HCT116 (cell line): ENCODE data around the gene EFCAB5. TPM values are rescaled to one million over a fixed set of nuclear protein-coding genes. Genes with fewer than 3 reads are reported as not detected.

Experiments used
- ATAC-seq: fragments of 200-7000 bp; cut with Tn5 transposase; 2 replicates; pipeline ENCODE4 v1.9.1; 2020; ENCODE audit warnings: mild to moderate bottlenecking, moderate library complexity
- BruUV-seq: library from RNA; stranded (reverse); fragments of 400-500 nt; replicated peaks from 2 replicates; lab custom pipeline; 2021; lab: Mats Ljungman, UMichigan
- CTCF ChIA-PET: fragments of 300-600 bp; sonication (Branson Sonifier 250); formaldehyde crosslinking; loops from one replicate; lab custom pipeline; 2021; ENCODE audit warnings: antibody characterized with exemption; lab: Charles Lee
- POLR2A ChIA-PET: fragments of 300-600, 350-600 bp; sonication (Branson Sonifier 250); formaldehyde crosslinking; loops from one replicate; lab custom pipeline; 2021; ENCODE audit warnings: antibody characterized with exemption; lab: Charles Lee
- RAD21 ChIA-PET, 2 experiments: fragments of 300-600 bp; sonication (Branson Sonifier 250); formaldehyde crosslinking; loops; one replicate each; lab custom pipeline; 2023; ENCODE audit warnings: low total read pairs in 2 of 2; ENCODE audit not compliant: uncharacterized antibody in 2 of 2, unreplicated experiment in 2 of 2, low non-redundant PET in 1 of 2; lab: Charles Lee
- DNase-seq: peaks from one replicate; pipeline ENCODE4 v3.0.0-alpha.2; 2010; ENCODE audit warnings: low read depth, low spot score
- H2AFZ ChIP-seq: fragments of 200-600 bp; shearing (Covaris generic), sonication (generic); 2 replicates; pipeline ENCODE4 v1.6.1; 2017; ENCODE audit warnings: low read depth, mixed run types, mixed read lengths, antibody characterized with exemption, low read length; ENCODE audit not compliant: poor library complexity, severe bottlenecking
- H3K27ac ChIP-seq: 2 replicates; pipeline ENCODE4 v1.5.1; 2012; ENCODE audit warnings: low read depth, low read length
- H3K27me3 ChIP-seq: fragments of 200-600 bp; sonication (generic); 2 replicates; pipeline ENCODE4 v1.6.1; 2016; ENCODE audit warnings: mixed run types, low read length, mixed read lengths; ENCODE audit not compliant: insufficient read depth
- H3K36me3 ChIP-seq, 2 experiments: fragments of 200-500 bp in 1 of 2; fragments of 200-600 bp in 1 of 2; sonication (Bioruptor generic) in 1 of 2; sonication (generic) in 1 of 2; 2 replicates each; pipeline versions ENCODE4 v1.5.1 to v1.6.1; 2014 to 2016; ENCODE audit warnings: low read length in 2 of 2, inconsistent platforms in 1 of 2, mixed read lengths in 1 of 2, mixed run types in 1 of 2; ENCODE audit not compliant: insufficient read depth in 2 of 2, control insufficient read depth in 1 of 2
- H3K4me1 ChIP-seq, 2 experiments: fragments of 200-600 bp in 1 of 2; sonication (generic) in 1 of 2; 2 replicates each; pipeline versions ENCODE4 v1.5.1 to v1.6.1; 2012 to 2017; ENCODE audit warnings: low read length in 2 of 2, inconsistent platforms in 1 of 2, mild to moderate bottlenecking in 1 of 2, mixed read lengths in 1 of 2, mixed run types in 1 of 2, moderate library complexity in 1 of 2; ENCODE audit not compliant: insufficient read depth in 2 of 2, control insufficient read depth in 1 of 2
- H3K4me2 ChIP-seq: fragments of 200-600 bp; sonication (generic); 2 replicates; pipeline ENCODE4 v1.6.1; 2017; ENCODE audit warnings: mixed run types, low read length, mixed read lengths
- H3K4me3 ChIP-seq, 2 experiments: fragments of 200-600 bp in 1 of 2; sonication (generic) in 1 of 2; replicated peaks in 1 of 2; 2 replicates each; pipeline ENCODE4 v1.5.1; 2011 to 2016; ENCODE audit warnings: low read length in 2 of 2, control low read depth in 1 of 2, low read depth in 1 of 2, mild to moderate bottlenecking in 1 of 2, mixed read lengths in 1 of 2, mixed run types in 1 of 2
- H3K79me2 ChIP-seq: fragments of 200-600 bp; sonication (generic); 2 replicates; pipeline ENCODE4 v1.6.1; 2017; ENCODE audit warnings: mild to moderate bottlenecking, mixed run types, low read length, moderate library complexity, mixed read lengths; ENCODE audit not compliant: insufficient read depth
- H3K9ac ChIP-seq: fragments of 200-600 bp; sonication (generic); 2 replicates; pipeline ENCODE4 v1.6.1; 2016; ENCODE audit warnings: low read length, mixed read lengths
- H3K9me2 ChIP-seq: fragments of 200-600 bp; sonication (generic), shearing (Covaris generic); 2 replicates; pipeline ENCODE4 v1.6.1; 2017; ENCODE audit warnings: mixed run types, mild to moderate bottlenecking, moderate library complexity; ENCODE audit not compliant: insufficient read depth
- H3K9me3 ChIP-seq, 2 experiments: fragments of 200-500 bp in 1 of 2; fragments of 200-600 bp in 1 of 2; sonication (Bioruptor generic) in 1 of 2; sonication (generic) in 1 of 2; 2 replicates each; pipeline ENCODE4 v1.6.1; 2014 to 2017; ENCODE audit warnings: low read length in 2 of 2, mixed read lengths in 2 of 2, inconsistent platforms in 1 of 2, low read depth in 1 of 2, mild to moderate bottlenecking in 1 of 2, mixed run types in 1 of 2, moderate library complexity in 1 of 2; ENCODE audit not compliant: control insufficient read depth in 1 of 2, insufficient read depth in 1 of 2
- H4K20me1 ChIP-seq: fragments of 200-600 bp; sonication (generic), shearing (Covaris generic); 2 replicates; pipeline ENCODE4 v1.6.1; 2017; ENCODE audit warnings: mixed run types, mild to moderate bottlenecking, moderate library complexity; ENCODE audit not compliant: insufficient read depth
- CBX3 ChIP-seq: IDR thresholded peaks from 2 replicates; pipeline ENCODE4 v1.6.1; 2012; ENCODE audit warnings: low read depth
- EGR1 ChIP-seq: IDR thresholded peaks from 2 replicates; pipeline ENCODE4 v1.6.1; 2012; ENCODE audit warnings: low read depth
- POLR2A ChIP-seq: IDR thresholded peaks from 2 replicates; pipeline ENCODE4 v1.7.0; 2011; ENCODE audit warnings: borderline replicate concordance; ENCODE audit not compliant: insufficient read depth, insufficient read length; ENCODE audit errors: extremely low read depth
- SRF ChIP-seq: IDR thresholded peaks from 2 replicates; pipeline ENCODE4 v1.6.1; 2012; ENCODE audit warnings: low read depth
- TCF7L2 ChIP-seq: IDR thresholded peaks from 2 replicates; pipeline ENCODE4 v1.7.0; 2011; ENCODE audit warnings: borderline replicate concordance, inconsistent platforms; ENCODE audit not compliant: insufficient read depth, insufficient read length; ENCODE audit errors: extremely low read depth
- intact Hi-C: fragments of 100-400 bp; cut with micrococcal nuclease; formaldehyde crosslinking; loops from 2 replicates; pipeline ENCODE4 v1.10.0; 2022
- total RNA-seq: library from RNA; stranded (reverse); gene quantifications from one replicate; pipeline ENCODE4 v1.2.1, GENCODE V29; 2021; ENCODE audit not compliant: unreplicated experiment
- TF ChIP-seq, protein P1 (sequence below): IDR thresholded peaks from 2 replicates; pipeline ENCODE4 v1.6.1; 2012; ENCODE audit warnings: low read depth
- TF ChIP-seq, protein P2 (sequence below): IDR thresholded peaks from 2 replicates; pipeline ENCODE4 v1.6.1; 2012
- TF ChIP-seq, protein P3 (sequence below): IDR thresholded peaks from 2 replicates; pipeline ENCODE4 v1.6.1; 2011; ENCODE audit warnings: mild to moderate bottlenecking, low read length, moderate library complexity; ENCODE audit not compliant: insufficient replicate concordance; ENCODE audit errors: extremely low read depth

The EFCAB5 gene
- total RNA-seq, 1 experiment from 2014 or later: 0.17 TPM

- no peak for DNase-seq
- H3K4me2 ChIP-seq: no peak overlapping the region
- POLR2A ChIA-PET: no interaction called here
Measured at GRCh38 chr17:29977836-29978235, 36.4 kb downstream of the EFCAB5 start.

More at GRCh38 chr17:29977836-29978235, 36.4 kb downstream of the EFCAB5 start:
- no peak for ATAC-seq
- RAD21 ChIA-PET: interaction anchor here in 1 of 2 experiments (0.5 kb wide), 1 partner anchor 405 kb away, joined by 4 read pairs; no protein-coding TSS in a partner anchor
- no peak overlapping the region for H3K4me3 ChIP-seq
- H3K9me3 ChIP-seq: no peaks in the 10 kb centered on the region
- TF ChIP-seq, protein P1, sequence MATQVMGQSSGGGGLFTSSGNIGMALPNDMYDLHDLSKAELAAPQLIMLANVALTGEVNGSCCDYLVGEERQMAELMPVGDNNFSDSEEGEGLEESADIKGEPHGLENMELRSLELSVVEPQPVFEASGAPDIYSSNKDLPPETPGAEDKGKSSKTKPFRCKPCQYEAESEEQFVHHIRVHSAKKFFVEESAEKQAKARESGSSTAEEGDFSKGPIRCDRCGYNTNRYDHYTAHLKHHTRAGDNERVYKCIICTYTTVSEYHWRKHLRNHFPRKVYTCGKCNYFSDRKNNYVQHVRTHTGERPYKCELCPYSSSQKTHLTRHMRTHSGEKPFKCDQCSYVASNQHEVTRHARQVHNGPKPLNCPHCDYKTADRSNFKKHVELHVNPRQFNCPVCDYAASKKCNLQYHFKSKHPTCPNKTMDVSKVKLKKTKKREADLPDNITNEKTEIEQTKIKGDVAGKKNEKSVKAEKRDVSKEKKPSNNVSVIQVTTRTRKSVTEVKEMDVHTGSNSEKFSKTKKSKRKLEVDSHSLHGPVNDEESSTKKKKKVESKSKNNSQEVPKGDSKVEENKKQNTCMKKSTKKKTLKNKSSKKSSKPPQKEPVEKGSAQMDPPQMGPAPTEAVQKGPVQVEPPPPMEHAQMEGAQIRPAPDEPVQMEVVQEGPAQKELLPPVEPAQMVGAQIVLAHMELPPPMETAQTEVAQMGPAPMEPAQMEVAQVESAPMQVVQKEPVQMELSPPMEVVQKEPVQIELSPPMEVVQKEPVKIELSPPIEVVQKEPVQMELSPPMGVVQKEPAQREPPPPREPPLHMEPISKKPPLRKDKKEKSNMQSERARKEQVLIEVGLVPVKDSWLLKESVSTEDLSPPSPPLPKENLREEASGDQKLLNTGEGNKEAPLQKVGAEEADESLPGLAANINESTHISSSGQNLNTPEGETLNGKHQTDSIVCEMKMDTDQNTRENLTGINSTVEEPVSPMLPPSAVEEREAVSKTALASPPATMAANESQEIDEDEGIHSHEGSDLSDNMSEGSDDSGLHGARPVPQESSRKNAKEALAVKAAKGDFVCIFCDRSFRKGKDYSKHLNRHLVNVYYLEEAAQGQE: no peak
- TF ChIP-seq, protein P2, sequence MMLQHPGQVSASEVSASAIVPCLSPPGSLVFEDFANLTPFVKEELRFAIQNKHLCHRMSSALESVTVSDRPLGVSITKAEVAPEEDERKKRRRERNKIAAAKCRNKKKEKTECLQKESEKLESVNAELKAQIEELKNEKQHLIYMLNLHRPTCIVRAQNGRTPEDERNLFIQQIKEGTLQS: no peak
- TF ChIP-seq SRF: no peak
- no peak for TF ChIP-seq TCF7L2
- no peak for TF ChIP-seq CBX3
- no peak for TF ChIP-seq POLR2A
- no peak for TF ChIP-seq EGR1
- TF ChIP-seq, protein P3, sequence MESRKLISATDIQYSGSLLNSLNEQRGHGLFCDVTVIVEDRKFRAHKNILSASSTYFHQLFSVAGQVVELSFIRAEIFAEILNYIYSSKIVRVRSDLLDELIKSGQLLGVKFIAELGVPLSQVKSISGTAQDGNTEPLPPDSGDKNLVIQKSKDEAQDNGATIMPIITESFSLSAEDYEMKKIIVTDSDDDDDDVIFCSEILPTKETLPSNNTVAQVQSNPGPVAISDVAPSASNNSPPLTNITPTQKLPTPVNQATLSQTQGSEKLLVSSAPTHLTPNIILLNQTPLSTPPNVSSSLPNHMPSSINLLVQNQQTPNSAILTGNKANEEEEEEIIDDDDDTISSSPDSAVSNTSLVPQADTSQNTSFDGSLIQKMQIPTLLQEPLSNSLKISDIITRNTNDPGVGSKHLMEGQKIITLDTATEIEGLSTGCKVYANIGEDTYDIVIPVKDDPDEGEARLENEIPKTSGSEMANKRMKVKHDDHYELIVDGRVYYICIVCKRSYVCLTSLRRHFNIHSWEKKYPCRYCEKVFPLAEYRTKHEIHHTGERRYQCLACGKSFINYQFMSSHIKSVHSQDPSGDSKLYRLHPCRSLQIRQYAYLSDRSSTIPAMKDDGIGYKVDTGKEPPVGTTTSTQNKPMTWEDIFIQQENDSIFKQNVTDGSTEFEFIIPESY: no peak
- no peak overlapping the region for H3K9ac ChIP-seq
- BruUV-seq: no TSS peak
- no peak overlapping the region for H2AFZ ChIP-seq
- H3K4me1 ChIP-seq: no peaks in the 10 kb centered on the region
- H4K20me1 ChIP-seq: no peaks in the 10 kb centered on the region
- no peaks in the 10 kb centered on the region for H3K36me3 ChIP-seq
- no peaks in the 10 kb centered on the region for H3K9me2 ChIP-seq
- CTCF ChIA-PET: interaction anchor here (2.0 kb wide), 1 partner anchor 45 kb away, joined by 5 read pairs; no protein-coding TSS in a partner anchor
- intact Hi-C loops: no loop called here
- no peaks in the 10 kb centered on the region for H3K27me3 ChIP-seq
- H3K79me2 ChIP-seq: no peaks in the 10 kb centered on the region
- H3K27ac ChIP-seq: no peak overlapping the region
